Duodenal mucosa (tissue), 2 donors: ENCODE results near the gene RNF113B.

ENCODE experiments used
- H3K27ac ChIP-seq: one replicate; pipeline ENCODE4 v1.7.0; 2013; ENCODE audit warnings: low read depth, low read length
- H3K27me3 ChIP-seq, 2 donors: one replicate each; pipeline ENCODE4 v1.7.0; 2013; ENCODE audit warnings: low read length in 2 of 2, control low read depth in 1 of 2; ENCODE audit not compliant: insufficient read depth in 2 of 2, control insufficient read depth in 1 of 2
- H3K36me3 ChIP-seq, 2 donors: one replicate each; pipeline ENCODE4 v1.7.0; 2013; ENCODE audit warnings: low read length in 2 of 2, control low read depth in 1 of 2; ENCODE audit not compliant: insufficient read depth in 2 of 2, control insufficient read depth in 1 of 2
- H3K4me1 ChIP-seq, 2 donors: one replicate each; pipeline ENCODE4 v1.7.0; 2013; ENCODE audit warnings: low read length in 2 of 2, control low read depth in 1 of 2; ENCODE audit not compliant: insufficient read depth in 2 of 2, control insufficient read depth in 1 of 2
- H3K4me3 ChIP-seq, 2 donors: one replicate each; pipeline ENCODE4 v1.7.0; 2013; ENCODE audit warnings: low read length in 2 of 2, low read depth in 1 of 2
- H3K9ac ChIP-seq, 2 donors: one replicate each; pipeline ENCODE4 v1.7.0; 2013; ENCODE audit warnings: low read length in 2 of 2, low read depth in 1 of 2
- H3K9me3 ChIP-seq, 2 donors: one replicate each; pipeline ENCODE4 v1.7.0; 2013; ENCODE audit warnings: low read length in 2 of 2, control low read depth in 1 of 2; ENCODE audit not compliant: control insufficient read depth in 1 of 2

Gene RNF113B

DNA sequence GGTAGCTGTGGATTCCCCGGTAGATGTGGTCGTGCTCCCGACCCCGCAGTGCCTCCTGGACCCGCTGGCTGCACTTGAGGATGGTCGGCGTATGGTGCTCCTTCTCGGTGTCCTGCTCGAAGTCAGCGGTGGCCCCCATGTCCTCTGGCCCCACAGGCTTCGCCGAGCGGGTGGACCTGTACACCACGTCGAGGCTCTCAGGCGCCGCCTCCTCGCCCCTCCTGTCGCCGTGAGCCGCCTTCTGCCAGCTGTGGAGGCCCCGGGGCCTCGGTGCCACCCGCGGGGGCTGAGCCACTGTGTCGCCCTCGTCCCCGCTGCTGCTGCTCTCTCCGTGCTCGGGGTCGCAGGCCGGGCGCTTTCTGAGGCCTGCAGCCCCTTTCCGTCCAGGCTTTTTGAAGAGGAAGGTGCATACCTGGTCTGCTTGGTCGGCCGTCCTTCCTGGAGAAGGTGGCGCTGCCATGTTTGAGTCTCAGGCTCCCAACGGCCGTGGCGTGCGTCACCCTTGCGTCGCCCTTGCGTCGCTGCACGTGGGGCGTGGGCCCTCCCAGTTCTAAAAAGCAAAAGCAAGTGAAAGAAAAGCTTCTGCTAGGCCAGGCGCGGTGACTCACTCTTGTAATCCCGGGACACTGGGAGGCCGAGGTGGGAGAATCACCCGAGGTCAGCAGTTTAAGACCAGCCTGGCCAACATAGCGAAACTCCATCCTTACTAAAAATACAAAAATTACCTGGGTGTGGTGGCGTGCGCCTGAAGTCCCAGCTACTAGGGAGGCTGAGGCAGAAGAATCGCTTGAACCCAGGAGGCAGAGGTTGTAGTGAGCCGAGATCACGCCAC is at the start of gene RNF113B:
RNF113B (minus strand) TSS at position 493 of the 832 bp plus-strand sequence; CDS start at position 460, 33 bp downstream.
- Histone ChIP-seq H3K27ac (no peak within 1 kb of the TSS), H3K9ac (no peak within 1 kb of the TSS), H3K4me1 (peaks cover 0 to 5% of the 10 kb centered on the region in 2 donors), H3K9me3 (no peaks in the 10 kb centered on the region), H3K4me3 (no peak within 1 kb of the TSS), H3K36me3 (no peaks in the 10 kb centered on the region), H3K27me3 (peaks cover 0 to 2% of the 10 kb centered on the region in 2 donors)

- Histone ChIP-seq H3K4me3 (no peak overlapping the region), H3K4me1 (peaks cover 9 to 13% of the 10 kb centered on the region in 2 donors), H3K27me3 (no peaks in the 10 kb centered on the region), H3K36me3 (no peaks in the 10 kb centered on the region), H3K9ac (no peak overlapping the region), H3K27ac (no peak overlapping the region), H3K9me3 (no peaks in the 10 kb centered on the region)
These were observed 49.4 kb upstream of the RNF113B start for GRCh38 chr13:98226496-98226895.

- peaks cover 10 to 13% of the 10 kb centered on the region in 2 donors for H3K4me1 ChIP-seq
- H3K27me3 ChIP-seq: no peaks in the 10 kb centered on the region
- no peaks in the 10 kb centered on the region for H3K9me3 ChIP-seq
- no peak overlapping the region for H3K9ac ChIP-seq
- no peak overlapping the region for H3K4me3 ChIP-seq
- no peaks in the 10 kb centered on the region for H3K36me3 ChIP-seq
- no peak overlapping the region for H3K27ac ChIP-seq
These were observed 48.2 kb upstream of the RNF113B start for GRCh38 chr13:98225036-98225940.

- H3K27me3 ChIP-seq: no peaks in the 10 kb centered on the region
- H3K9me3 ChIP-seq: no peaks in the 10 kb centered on the region
- no peaks in the 10 kb centered on the region for H3K36me3 ChIP-seq
- H3K4me3 ChIP-seq: no peak overlapping the region
- H3K9ac ChIP-seq: no peak overlapping the region
- no peak overlapping the region for H3K27ac ChIP-seq
- peaks cover 10 to 13% of the 10 kb centered on the region in 2 donors for H3K4me1 ChIP-seq
These were observed 47.5 kb upstream of the RNF113B start for GRCh38 chr13:98224557-98224956.

- H3K27ac ChIP-seq: no peak overlapping the region
- H3K27me3 ChIP-seq: no peaks in the 10 kb centered on the region
- H3K9ac ChIP-seq: no peak overlapping the region
- H3K9me3 ChIP-seq: no peaks in the 10 kb centered on the region
- H3K36me3 ChIP-seq: no peaks in the 10 kb centered on the region
- H3K4me3 ChIP-seq: no peak overlapping the region
- H3K4me1 ChIP-seq: peaks cover 10 to 13% of the 10 kb centered on the region in 2 donors
These were observed 46.7 kb upstream of the RNF113B start for GRCh38 chr13:98223741-98224140.

- no peaks in the 10 kb centered on the region for H3K36me3 ChIP-seq
- no peak overlapping the region for H3K27ac ChIP-seq
- H3K9ac ChIP-seq: no peak overlapping the region
- H3K27me3 ChIP-seq: no peaks in the 10 kb centered on the region
- peaks cover 10 to 13% of the 10 kb centered on the region in 2 donors for H3K4me1 ChIP-seq
- H3K4me3 ChIP-seq: no peak overlapping the region
- no peaks in the 10 kb centered on the region for H3K9me3 ChIP-seq
These were observed 45.7 kb upstream of the RNF113B start for GRCh38 chr13:98222816-98223215.

GRCh38 chr13:98222081-98222554 is 45.0 kb upstream of the RNF113B start:
- Histone ChIP-seq H3K27ac (no peak overlapping the region), H3K9me3 (no peaks in the 10 kb centered on the region), H3K36me3 (no peaks in the 10 kb centered on the region), H3K4me3 (no peak overlapping the region), H3K4me1 (peaks cover 10 to 13% of the 10 kb centered on the region in 2 donors), H3K9ac (no peak overlapping the region), H3K27me3 (no peaks in the 10 kb centered on the region)

- Histone ChIP-seq H3K27me3 (no peaks in the 10 kb centered on the region), H3K9ac (no peak overlapping the region), H3K9me3 (no peaks in the 10 kb centered on the region), H3K4me1 (peaks cover 10 to 13% of the 10 kb centered on the region in 2 donors), H3K27ac (no peak overlapping the region), H3K4me3 (no peak overlapping the region), H3K36me3 (no peaks in the 10 kb centered on the region)
These were observed 44.2 kb upstream of the RNF113B start for GRCh38 chr13:98221234-98221633.

- no peak overlapping the region for H3K9ac ChIP-seq
- H3K9me3 ChIP-seq: no peaks in the 10 kb centered on the region
- no peak overlapping the region for H3K4me3 ChIP-seq
- H3K36me3 ChIP-seq: no peaks in the 10 kb centered on the region
- H3K27ac ChIP-seq: no peak overlapping the region
- no peaks in the 10 kb centered on the region for H3K27me3 ChIP-seq
- H3K4me1 ChIP-seq: peaks cover 10 to 13% of the 10 kb centered on the region in 2 donors
These were observed 43.3 kb upstream of the RNF113B start for GRCh38 chr13:98220271-98220791.

GRCh38 chr13:98219685-98220084 is 42.6 kb upstream of the RNF113B start:
- Histone ChIP-seq H3K9ac (no peak overlapping the region), H3K9me3 (no peaks in the 10 kb centered on the region), H3K4me1 (peaks cover 12 to 16% of the 10 kb centered on the region in 2 donors), H3K36me3 (no peaks in the 10 kb centered on the region), H3K27me3 (no peaks in the 10 kb centered on the region), H3K4me3 (no peak overlapping the region), H3K27ac (no peak overlapping the region)
